Central memory CD4-positive, alpha-beta T cell (primary cell): ENCODE results near the gene GRIA2.
"Not testable (repeated sequence)": the region's sequence is repeated elsewhere in the genome, so short reads cannot be mapped to it uniquely, and the experiment has no call there.

ENCODE experiments used
- DNase-seq: peaks from one replicate; pipeline ENCODE4 v3.0.0; 2022
- total RNA-seq, 3 experiments: gene quantifications; one replicate each; lab custom pipeline; 2026; lab: John Stamatoyannopoulos, UW

GRIA2 gene
- 0 reads per million in 3 experiments for total RNA-seq

- no peak for DNase-seq
Observed at GRCh38 chr4:157220371-157220881, at the start of gene GRIA2. GRIA2 (plus strand) TSS chr4:157220728; CDS start chr4:157221043, 315 bp downstream.

- DNase-seq: no peak
Observed at GRCh38 chr4:157172011-157172410, 48.5 kb upstream of the GRIA2 start.

- not testable (repeated sequence) for DNase-seq
Observed at GRCh38 chr4:157180268-157180667, 40.3 kb upstream of the GRIA2 start.

- no peak for DNase-seq
Observed at GRCh38 chr4:157184300-157184699, 36.2 kb upstream of the GRIA2 start.

GRCh38 chr4:157185363-157185762, 35.2 kb upstream of the GRIA2 start:
- no peak for DNase-seq

- DNase-seq: no peak
Observed at GRCh38 chr4:157195374-157195773, 25.2 kb upstream of the GRIA2 start.

GRCh38 chr4:157196046-157196445, 24.5 kb upstream of the GRIA2 start:
- no peak for DNase-seq

- no peak for DNase-seq
Observed at GRCh38 chr4:157204634-157205244, 15.8 kb upstream of the GRIA2 start.

- no peak for DNase-seq
Observed at GRCh38 chr4:157217708-157218107, 2.8 kb upstream of the GRIA2 start.

- DNase-seq: no peak
Observed at GRCh38 chr4:157219711-157220370, 687 bp upstream of the GRIA2 start.

- DNase-seq: no peak
Observed at GRCh38 chr4:157221426-157221894, 932 bp downstream of the GRIA2 start.

GRCh38 chr4:157221895-157222770, 1.6 kb downstream of the GRIA2 start:
- DNase-seq: no peak

- DNase-seq: no peak
Observed at GRCh38 chr4:157222771-157223160, 2.2 kb downstream of the GRIA2 start.

GRCh38 chr4:157223456-157223855, 2.9 kb downstream of the GRIA2 start:
- no peak for DNase-seq

- no peak for DNase-seq
Observed at GRCh38 chr4:157225096-157225495, 4.6 kb downstream of the GRIA2 start.

- DNase-seq: no peak
Observed at GRCh38 chr4:157226035-157226434, 5.5 kb downstream of the GRIA2 start.

- no peak for DNase-seq
Observed at GRCh38 chr4:157226601-157227000, 6.1 kb downstream of the GRIA2 start.

GRCh38 chr4:157231525-157231924, 11.0 kb downstream of the GRIA2 start:
- DNase-seq: no peak

- no peak for DNase-seq
Observed at GRCh38 chr4:157242871-157243270, 22.3 kb downstream of the GRIA2 start.

- DNase-seq: no peak
Observed at GRCh38 chr4:157244348-157244747, 23.8 kb downstream of the GRIA2 start.

- no peak for DNase-seq
Observed at GRCh38 chr4:157245351-157245750, 24.8 kb downstream of the GRIA2 start.

- DNase-seq: no peak
Observed at GRCh38 chr4:157246964-157247363, 26.4 kb downstream of the GRIA2 start.

- not testable (repeated sequence) for DNase-seq
Observed at GRCh38 chr4:157258165-157258564, 37.6 kb downstream of the GRIA2 start.
